Thyroid gland (tissue), 4 donors: ENCODE data around the gene LRRC28.

Source experiments
- POLR2A ChIP-seq, 2 donors: fragments of 450-650 bp; IDR thresholded peaks; one replicate each; pipeline ENCODE4 v1.6.1; 2017; ENCODE audit warnings: antibody characterized with exemption in 2 of 2, mild to moderate bottlenecking in 2 of 2, moderate library complexity in 1 of 2
- TF ChIP-seq, protein P1 (sequence below), 6 experiments: fragments of 200-600 bp in 3 of 6; fragments of 450-650 bp in 3 of 6; sonication (generic) in 3 of 6; IDR thresholded peaks; one replicate each; pipeline ENCODE4 v1.5.1; 2016 to 2019; ENCODE audit warnings: antibody characterized with exemption in 6 of 6, mild to moderate bottlenecking in 2 of 6, inconsistent platforms in 1 of 6, moderate library complexity in 1 of 6

DNA sequence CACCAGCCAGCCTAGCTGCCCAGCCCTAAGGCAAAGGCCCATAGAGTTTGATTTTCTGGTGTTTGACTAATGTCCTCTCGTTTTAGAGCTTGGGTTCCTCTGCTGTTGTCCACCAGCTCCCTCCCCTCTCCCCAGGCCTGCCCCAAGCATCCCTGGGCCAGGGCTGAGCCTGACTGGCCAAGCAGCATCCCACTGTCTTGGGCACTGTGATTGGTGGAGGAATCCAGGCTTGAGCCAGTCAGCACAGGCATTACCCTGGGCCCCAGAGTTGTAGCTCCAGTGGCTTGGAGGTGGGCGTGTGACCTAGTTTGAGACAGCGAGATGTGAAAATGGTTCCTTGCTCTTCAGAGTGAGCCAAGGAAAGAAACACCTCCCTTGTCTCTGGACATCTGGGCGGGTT lies 159.2 kb downstream of the LRRC28 start:
- TF ChIP-seq, protein P1, sequence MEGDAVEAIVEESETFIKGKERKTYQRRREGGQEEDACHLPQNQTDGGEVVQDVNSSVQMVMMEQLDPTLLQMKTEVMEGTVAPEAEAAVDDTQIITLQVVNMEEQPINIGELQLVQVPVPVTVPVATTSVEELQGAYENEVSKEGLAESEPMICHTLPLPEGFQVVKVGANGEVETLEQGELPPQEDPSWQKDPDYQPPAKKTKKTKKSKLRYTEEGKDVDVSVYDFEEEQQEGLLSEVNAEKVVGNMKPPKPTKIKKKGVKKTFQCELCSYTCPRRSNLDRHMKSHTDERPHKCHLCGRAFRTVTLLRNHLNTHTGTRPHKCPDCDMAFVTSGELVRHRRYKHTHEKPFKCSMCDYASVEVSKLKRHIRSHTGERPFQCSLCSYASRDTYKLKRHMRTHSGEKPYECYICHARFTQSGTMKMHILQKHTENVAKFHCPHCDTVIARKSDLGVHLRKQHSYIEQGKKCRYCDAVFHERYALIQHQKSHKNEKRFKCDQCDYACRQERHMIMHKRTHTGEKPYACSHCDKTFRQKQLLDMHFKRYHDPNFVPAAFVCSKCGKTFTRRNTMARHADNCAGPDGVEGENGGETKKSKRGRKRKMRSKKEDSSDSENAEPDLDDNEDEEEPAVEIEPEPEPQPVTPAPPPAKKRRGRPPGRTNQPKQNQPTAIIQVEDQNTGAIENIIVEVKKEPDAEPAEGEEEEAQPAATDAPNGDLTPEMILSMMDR (IDR thresholded peaks at IDR 0.05), result no peak
- TF ChIP-seq POLR2A (IDR thresholded peaks at IDR 0.05), result no peak
